ENCODE data around the gene TMEM212.

Gene TMEM212

DNA sequence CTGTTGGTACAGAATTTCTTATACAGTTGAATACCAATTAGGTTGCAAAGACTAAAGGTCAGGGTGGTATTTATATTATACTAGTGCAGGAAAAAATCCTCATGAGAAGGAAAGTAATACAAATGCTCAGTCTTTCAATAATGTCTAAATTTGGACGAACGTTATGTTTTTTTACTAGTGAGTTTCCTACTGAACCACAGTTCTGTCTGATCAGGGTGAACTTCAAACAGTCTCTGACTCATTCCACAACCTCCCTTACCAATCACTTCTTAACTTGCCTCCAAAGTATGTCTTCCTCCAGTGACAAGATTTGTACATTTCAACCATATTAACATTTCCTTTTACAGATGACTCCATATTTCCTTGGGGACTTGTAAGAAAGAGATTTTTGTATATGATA, 3.4 kb downstream of the TMEM212 start:
- Histone ChIP-seq H2AFZ (ENCODE audit: low read depth, low read length) (no peak overlapping the region), H3K9ac (ENCODE audit: low read depth, low read length) (no peak overlapping the region), H3K4me1 (ENCODE audit: insufficient read depth, low read length) (no peaks in the 10 kb centered on the region), H3K27me3 (ENCODE audit: insufficient read depth, low read length, poor library complexity) (peaks cover 6% of the 10 kb centered on the region), H3K4me2 (ENCODE audit: insufficient read depth, low read length) (no peak overlapping the region), H3K9me3 (ENCODE audit: insufficient read depth, low read length, severe bottlenecking) (no peaks in the 10 kb centered on the region), H3K36me3 (ENCODE audit: insufficient read depth, low read length) (no peaks in the 10 kb centered on the region), H3K79me2 (ENCODE audit: insufficient read depth, low read length) (no peaks in the 10 kb centered on the region), H3K4me3 (ENCODE audit: low read depth in 1 of 2, low read length in 2 of 2) (no peak overlapping the region), H3K27ac (ENCODE audit: low read length) (no peak overlapping the region), H4K20me1 (ENCODE audit: insufficient read depth, low read length) (no peaks in the 10 kb centered on the region)
- TF ChIP-seq, protein P1, sequence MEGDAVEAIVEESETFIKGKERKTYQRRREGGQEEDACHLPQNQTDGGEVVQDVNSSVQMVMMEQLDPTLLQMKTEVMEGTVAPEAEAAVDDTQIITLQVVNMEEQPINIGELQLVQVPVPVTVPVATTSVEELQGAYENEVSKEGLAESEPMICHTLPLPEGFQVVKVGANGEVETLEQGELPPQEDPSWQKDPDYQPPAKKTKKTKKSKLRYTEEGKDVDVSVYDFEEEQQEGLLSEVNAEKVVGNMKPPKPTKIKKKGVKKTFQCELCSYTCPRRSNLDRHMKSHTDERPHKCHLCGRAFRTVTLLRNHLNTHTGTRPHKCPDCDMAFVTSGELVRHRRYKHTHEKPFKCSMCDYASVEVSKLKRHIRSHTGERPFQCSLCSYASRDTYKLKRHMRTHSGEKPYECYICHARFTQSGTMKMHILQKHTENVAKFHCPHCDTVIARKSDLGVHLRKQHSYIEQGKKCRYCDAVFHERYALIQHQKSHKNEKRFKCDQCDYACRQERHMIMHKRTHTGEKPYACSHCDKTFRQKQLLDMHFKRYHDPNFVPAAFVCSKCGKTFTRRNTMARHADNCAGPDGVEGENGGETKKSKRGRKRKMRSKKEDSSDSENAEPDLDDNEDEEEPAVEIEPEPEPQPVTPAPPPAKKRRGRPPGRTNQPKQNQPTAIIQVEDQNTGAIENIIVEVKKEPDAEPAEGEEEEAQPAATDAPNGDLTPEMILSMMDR (IDR thresholded peaks at IDR 0.05; ENCODE audit: borderline replicate concordance, extremely low read depth, low read length, poor library complexity, severe bottlenecking) = no peak
- TF ChIP-seq EZH2 (IDR thresholded peaks at IDR 0.05; ENCODE audit: borderline replicate concordance, low read depth, low read length, severe bottlenecking) = no peak
- ATAC-seq (ENCODE audit: insufficient read depth, low read depth) (no peak), DNase-seq (no peak)

DNA sequence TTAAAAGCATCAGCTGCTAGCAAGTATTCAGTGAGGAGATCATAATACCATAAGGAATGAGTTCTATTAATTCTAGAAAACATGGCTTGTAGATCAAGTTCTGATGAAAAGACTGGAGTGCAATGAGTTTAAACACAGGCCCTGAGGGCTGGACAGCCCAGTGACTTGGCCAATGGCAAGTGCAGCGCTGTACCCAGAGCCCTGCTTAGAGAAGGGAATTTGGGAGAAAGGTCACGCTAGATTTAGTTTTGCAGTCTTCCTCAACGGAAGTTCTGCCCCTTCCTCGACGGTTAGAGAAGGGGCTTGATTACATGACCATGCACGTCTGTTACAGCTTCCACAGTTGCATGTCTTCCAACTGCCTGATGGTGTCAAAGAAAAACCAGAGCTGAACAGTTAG, 4.0 kb downstream of the TMEM212 start:
- DNase-seq = no peak
- Histone ChIP-seq H3K9ac (ENCODE audit: low read depth, low read length) (no peak overlapping the region), H3K27ac (ENCODE audit: low read length) (no peak overlapping the region), H2AFZ (ENCODE audit: low read depth, low read length) (no peak overlapping the region), H4K20me1 (ENCODE audit: insufficient read depth, low read length) (no peaks in the 10 kb centered on the region), H3K36me3 (ENCODE audit: insufficient read depth, low read length) (no peaks in the 10 kb centered on the region), H3K4me3 (ENCODE audit: low read depth in 1 of 2, low read length in 2 of 2) (no peak overlapping the region), H3K4me2 (ENCODE audit: insufficient read depth, low read length) (no peak overlapping the region), H3K9me3 (ENCODE audit: insufficient read depth, low read length, severe bottlenecking) (no peaks in the 10 kb centered on the region), H3K27me3 (ENCODE audit: insufficient read depth, low read length, poor library complexity) (peaks cover 4% of the 10 kb centered on the region), H3K4me1 (ENCODE audit: insufficient read depth, low read length) (no peaks in the 10 kb centered on the region), H3K79me2 (ENCODE audit: insufficient read depth, low read length) (no peaks in the 10 kb centered on the region)
- TF ChIP-seq, protein P1 (IDR thresholded peaks at IDR 0.05; ENCODE audit: borderline replicate concordance, extremely low read depth, low read length, poor library complexity, severe bottlenecking) = no peak
- no peak for TF ChIP-seq EZH2 (IDR thresholded peaks at IDR 0.05; ENCODE audit: borderline replicate concordance, low read depth, low read length, severe bottlenecking)
- no peak for ATAC-seq (ENCODE audit: insufficient read depth, low read depth)

DNA sequence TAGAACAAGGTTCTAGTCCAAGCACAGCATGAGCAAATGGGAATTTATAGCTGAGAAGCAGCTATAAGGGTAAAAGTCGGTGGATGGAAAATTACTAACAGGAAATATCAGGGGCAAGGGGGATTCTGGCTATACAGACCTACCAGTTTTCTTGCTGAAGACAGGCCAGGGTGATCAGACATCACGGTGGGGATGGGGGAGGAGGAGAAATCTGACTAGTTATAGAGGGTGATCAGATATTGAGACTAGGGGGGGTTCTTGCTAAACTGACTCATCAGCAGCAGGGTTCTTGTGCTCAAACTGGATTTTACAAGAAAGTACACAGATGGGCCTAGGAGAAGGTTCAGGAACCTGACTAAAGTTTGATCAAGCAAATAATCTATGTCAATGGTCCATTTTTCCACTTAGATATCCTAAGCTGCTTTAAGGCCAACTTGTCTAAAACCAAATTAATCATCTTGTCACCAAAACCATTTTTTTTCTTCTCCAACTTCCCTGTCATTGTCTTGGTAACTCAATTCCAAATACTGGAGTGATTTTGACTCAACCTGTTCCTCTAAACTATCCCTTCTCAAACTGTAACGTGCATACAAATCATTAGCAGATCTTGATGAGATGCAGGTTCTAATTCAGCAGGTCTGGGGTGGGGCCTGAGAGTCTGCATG, 4.6 kb downstream of the TMEM212 start:
- H3K4me1 ChIP-seq (ENCODE audit: insufficient read depth, low read length) = no peaks in the 10 kb centered on the region
- H3K4me2 ChIP-seq (ENCODE audit: insufficient read depth, low read length) = no peak overlapping the region

More for the DNA sequence above, 4.6 kb downstream of the TMEM212 start:
- Histone ChIP-seq H3K36me3 (ENCODE audit: insufficient read depth, low read length) (no peaks in the 10 kb centered on the region), H3K9ac (ENCODE audit: low read depth, low read length) (no peak overlapping the region), H4K20me1 (ENCODE audit: insufficient read depth, low read length) (no peaks in the 10 kb centered on the region), H2AFZ (ENCODE audit: low read depth, low read length) (no peak overlapping the region), H3K27ac (ENCODE audit: low read length) (no peak overlapping the region), H3K9me3 (ENCODE audit: insufficient read depth, low read length, severe bottlenecking) (no peaks in the 10 kb centered on the region), H3K79me2 (ENCODE audit: insufficient read depth, low read length) (no peaks in the 10 kb centered on the region), H3K4me3 (ENCODE audit: low read depth in 1 of 2, low read length in 2 of 2) (no peak overlapping the region), H3K27me3 (ENCODE audit: insufficient read depth, low read length, poor library complexity) (peaks cover 4% of the 10 kb centered on the region)
- TF ChIP-seq, protein P1 (IDR thresholded peaks at IDR 0.05; ENCODE audit: borderline replicate concordance, extremely low read depth, low read length, poor library complexity, severe bottlenecking) = no peak
- no peak for TF ChIP-seq EZH2 (IDR thresholded peaks at IDR 0.05; ENCODE audit: borderline replicate concordance, low read depth, low read length, severe bottlenecking)
- no peak for ATAC-seq (ENCODE audit: insufficient read depth, low read depth)
- DNase-seq = no peak
